HFF-Myc (cell line): ENCODE measurements around the gene SART1.
A peak's percentile ranks its signal among the peaks of the same experiment; 100 is the strongest.

ENCODE experiments used
- DNase-seq: peaks from one replicate; pipeline ENCODE4 v3.0.0-alpha.2; 2011; ENCODE audit warnings: low read depth; ENCODE audit errors: extremely low read depth
- H3K4me3 ChIP-seq: replicated peaks from 2 replicates; pipeline ENCODE4 v1.5.1; 2011; ENCODE audit warnings: low read depth, mild to moderate bottlenecking, control low read depth, low read length
- CTCF ChIP-seq: IDR thresholded peaks from 2 replicates; pipeline ENCODE4 v1.5.1; 2012; ENCODE audit warnings: mild to moderate bottlenecking, low read depth, low read length, control low read depth; ENCODE audit errors: missing control alignments

The SART1 gene

GRCh38 chr11:65981972-65982823, 20.7 kb downstream of the SART1 start:
- no peak for DNase-seq
- no peak for TF ChIP-seq CTCF
- no peak overlapping the region for H3K4me3 ChIP-seq

- no peak overlapping the region for H3K4me3 ChIP-seq
- TF ChIP-seq CTCF = no peak
- no peak for DNase-seq
Measured at GRCh38 chr11:65982824-65983588, 21.5 kb downstream of the SART1 start.

- DNase-seq = no peak
- H3K4me3 ChIP-seq = no peak overlapping the region
- TF ChIP-seq CTCF = no peak
Measured at GRCh38 chr11:65983589-65983987, 22.1 kb downstream of the SART1 start.

GRCh38 chr11:65987336-65987735, 25.8 kb downstream of the SART1 start:
- TF ChIP-seq CTCF = no peak
- DNase-seq = no peak
- no peak overlapping the region for H3K4me3 ChIP-seq

- H3K4me3 ChIP-seq = no peak overlapping the region
- peak; percentile 96 for DNase-seq
- peak; percentile 96 for TF ChIP-seq CTCF
Measured at GRCh38 chr11:65988791-65989592, 27.5 kb downstream of the SART1 start.

GRCh38 chr11:65992056-65992455, 30.5 kb downstream of the SART1 start:
- no peak for DNase-seq
- no peak overlapping the region for H3K4me3 ChIP-seq
- TF ChIP-seq CTCF = no peak
